Bronchial epithelial cell (primary cell): ENCODE data around the gene ZSCAN25. TPM values are rescaled to one million over a fixed set of nuclear protein-coding genes. Genes with fewer than 3 reads are reported as not detected.

Source experiments
- DNase-seq: peaks from one replicate; pipeline ENCODE4 v3.0.0-alpha.2; 2010; ENCODE audit warnings: low read depth
- FAIRE-seq: peaks from 2 replicates; lab custom pipeline; 2011; peaks lifted over from hg19 to GRCh38; lab: Jason Lieb, UNC
- H3K27me3 ChIP-seq: 2 replicates; pipeline ENCODE4 v1.5.1; 2011; ENCODE audit warnings: low read length; ENCODE audit not compliant: control insufficient read depth, insufficient read depth
- H3K36me3 ChIP-seq: 2 replicates; pipeline ENCODE4 v1.5.1; 2011; ENCODE audit warnings: low read length; ENCODE audit not compliant: control insufficient read depth, insufficient read depth
- H3K4me3 ChIP-seq: 2 replicates; pipeline ENCODE4 v1.5.1; 2011; ENCODE audit warnings: mild to moderate bottlenecking, low read depth, low read length, control low read depth
- total RNA-seq: library from RNA; depleted of rRNA; stranded (reverse); fragments of >200 nt; gene quantifications from 2 replicates; pipeline ENCODE4 v1.2.1, GENCODE V29; 2014
- TF ChIP-seq, protein P1 (sequence below): IDR thresholded peaks from 2 replicates; pipeline ENCODE4 v1.5.1; 2011; ENCODE audit warnings: mild to moderate bottlenecking, moderate library complexity, low read length, control low read depth, inconsistent platforms; ENCODE audit not compliant: insufficient read depth, severe bottlenecking

Gene ZSCAN25
- total RNA-seq, 1 donor from 2014 or later, result 12.4 TPM

- no peak for DNase-seq
- no peaks in the 10 kb centered on the region for H3K36me3 ChIP-seq
- H3K4me3 ChIP-seq, result no peak overlapping the region
- no peaks in the 10 kb centered on the region for H3K27me3 ChIP-seq
- TF ChIP-seq, protein P1, sequence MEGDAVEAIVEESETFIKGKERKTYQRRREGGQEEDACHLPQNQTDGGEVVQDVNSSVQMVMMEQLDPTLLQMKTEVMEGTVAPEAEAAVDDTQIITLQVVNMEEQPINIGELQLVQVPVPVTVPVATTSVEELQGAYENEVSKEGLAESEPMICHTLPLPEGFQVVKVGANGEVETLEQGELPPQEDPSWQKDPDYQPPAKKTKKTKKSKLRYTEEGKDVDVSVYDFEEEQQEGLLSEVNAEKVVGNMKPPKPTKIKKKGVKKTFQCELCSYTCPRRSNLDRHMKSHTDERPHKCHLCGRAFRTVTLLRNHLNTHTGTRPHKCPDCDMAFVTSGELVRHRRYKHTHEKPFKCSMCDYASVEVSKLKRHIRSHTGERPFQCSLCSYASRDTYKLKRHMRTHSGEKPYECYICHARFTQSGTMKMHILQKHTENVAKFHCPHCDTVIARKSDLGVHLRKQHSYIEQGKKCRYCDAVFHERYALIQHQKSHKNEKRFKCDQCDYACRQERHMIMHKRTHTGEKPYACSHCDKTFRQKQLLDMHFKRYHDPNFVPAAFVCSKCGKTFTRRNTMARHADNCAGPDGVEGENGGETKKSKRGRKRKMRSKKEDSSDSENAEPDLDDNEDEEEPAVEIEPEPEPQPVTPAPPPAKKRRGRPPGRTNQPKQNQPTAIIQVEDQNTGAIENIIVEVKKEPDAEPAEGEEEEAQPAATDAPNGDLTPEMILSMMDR, result no peak
- no peak for FAIRE-seq
These were observed 9.2 kb upstream of the ZSCAN25 start for GRCh38 chr7:99607548-99607947.

GRCh38 chr7:99614495-99614894 is 2.3 kb upstream of the ZSCAN25 start:
- H3K36me3 ChIP-seq, result peaks cover 2% of the 10 kb centered on the region
- TF ChIP-seq, protein P1, result no peak
- no peak for DNase-seq
- no peaks in the 10 kb centered on the region for H3K27me3 ChIP-seq
- no peak overlapping the region for H3K4me3 ChIP-seq
- no peak for FAIRE-seq

DNA sequence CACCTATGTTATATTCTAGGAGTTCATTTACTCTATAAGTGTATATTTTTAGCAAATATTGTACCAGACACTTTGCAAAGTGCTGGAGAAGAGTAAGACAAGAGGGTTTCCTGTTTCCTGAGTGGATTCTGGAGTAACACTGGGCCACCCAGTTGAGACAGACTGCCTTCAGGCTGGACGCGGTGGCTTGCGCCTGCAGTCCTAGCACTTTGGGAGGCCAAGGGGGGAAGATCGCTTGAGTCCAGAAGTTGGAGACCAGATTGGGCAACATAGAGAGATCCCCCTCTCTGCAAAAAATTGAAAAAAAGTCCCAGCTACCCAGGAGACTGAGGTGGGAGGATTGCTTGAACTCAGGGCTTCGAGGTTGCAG is 772 bp upstream of the ZSCAN25 start:
- no peak for DNase-seq
- Histone ChIP-seq H3K4me3 (no peak overlapping the region), H3K36me3 (peaks cover 6% of the 10 kb centered on the region), H3K27me3 (no peaks in the 10 kb centered on the region)
- FAIRE-seq, result no peak
- TF ChIP-seq, protein P1, result no peak

- no peak for DNase-seq
- Histone ChIP-seq H3K27me3 (no peaks in the 10 kb centered on the region), H3K36me3 (peaks cover 10% of the 10 kb centered on the region), H3K4me3 (peak overlapping the region; percentile 73)
- no peak for FAIRE-seq
- TF ChIP-seq, protein P1, result no peak
These were observed 541 bp downstream of the ZSCAN25 start for GRCh38 chr7:99617192-99617781.

DNA sequence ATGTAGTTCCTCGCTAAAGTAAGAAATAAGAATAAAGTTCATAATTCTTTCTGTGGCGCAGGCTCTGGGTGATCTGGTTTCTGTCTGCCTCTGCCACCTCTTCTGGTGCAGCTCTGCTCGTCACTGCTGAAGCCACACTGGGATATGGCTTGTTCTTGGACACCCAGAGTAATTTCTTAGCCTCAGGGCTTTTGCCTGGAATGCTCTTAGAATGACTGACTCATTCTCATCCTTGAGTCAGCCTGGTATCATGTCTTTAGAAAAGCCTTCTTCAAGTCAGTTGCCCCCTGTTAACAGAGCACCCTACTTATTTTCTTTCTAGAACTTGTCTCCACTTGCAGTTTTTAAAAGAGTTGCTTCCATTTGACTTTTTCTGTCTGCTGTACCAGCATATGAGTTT is 2.0 kb downstream of the ZSCAN25 start:
- FAIRE-seq (peak; percentile 80), DNase-seq (peak; percentile 98)
- TF ChIP-seq, protein P1, result no peak
- H3K27me3 ChIP-seq, result no peaks in the 10 kb centered on the region
- H3K36me3 ChIP-seq, result peaks cover 13% of the 10 kb centered on the region
- no peak overlapping the region for H3K4me3 ChIP-seq

DNA sequence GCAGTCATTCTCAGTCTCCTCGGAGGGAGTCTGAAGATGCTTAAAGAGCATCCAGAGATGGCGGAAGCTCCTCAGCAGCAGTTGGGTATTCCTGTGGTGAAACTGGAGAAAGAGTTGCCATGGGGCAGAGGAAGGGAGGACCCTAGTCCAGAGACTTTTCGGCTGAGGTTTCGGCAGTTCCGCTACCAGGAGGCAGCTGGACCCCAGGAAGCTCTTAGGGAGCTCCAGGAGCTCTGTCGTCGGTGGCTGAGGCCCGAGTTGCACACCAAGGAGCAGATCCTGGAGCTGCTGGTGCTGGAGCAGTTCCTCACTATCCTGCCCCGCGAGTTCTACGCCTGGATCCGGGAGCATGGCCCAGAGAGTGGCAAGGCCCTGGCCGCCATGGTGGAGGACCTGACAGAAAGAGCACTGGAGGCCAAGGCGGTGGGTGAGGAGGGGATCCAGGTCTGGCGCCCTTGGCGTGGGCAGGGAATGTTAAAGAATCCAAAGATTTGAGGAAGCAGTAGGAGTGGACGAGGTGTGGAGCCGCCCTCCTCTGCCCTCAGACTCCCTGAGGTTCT is 2.9 kb downstream of the ZSCAN25 start:
- FAIRE-seq, result no peak
- Histone ChIP-seq H3K4me3 (no peak overlapping the region), H3K36me3 (peaks cover 19% of the 10 kb centered on the region), H3K27me3 (no peaks in the 10 kb centered on the region)
- DNase-seq, result no peak
- TF ChIP-seq, protein P1, result no peak
